ENCODE data around the gene TSC1. TPM values are rescaled to one million over a fixed set of nuclear protein-coding genes. Genes with fewer than 3 reads are reported as not detected.

The TSC1 gene
- total RNA-seq, 4 donors from 2014 or later = 36.4 to 155 (median 46.6) TPM

DNA sequence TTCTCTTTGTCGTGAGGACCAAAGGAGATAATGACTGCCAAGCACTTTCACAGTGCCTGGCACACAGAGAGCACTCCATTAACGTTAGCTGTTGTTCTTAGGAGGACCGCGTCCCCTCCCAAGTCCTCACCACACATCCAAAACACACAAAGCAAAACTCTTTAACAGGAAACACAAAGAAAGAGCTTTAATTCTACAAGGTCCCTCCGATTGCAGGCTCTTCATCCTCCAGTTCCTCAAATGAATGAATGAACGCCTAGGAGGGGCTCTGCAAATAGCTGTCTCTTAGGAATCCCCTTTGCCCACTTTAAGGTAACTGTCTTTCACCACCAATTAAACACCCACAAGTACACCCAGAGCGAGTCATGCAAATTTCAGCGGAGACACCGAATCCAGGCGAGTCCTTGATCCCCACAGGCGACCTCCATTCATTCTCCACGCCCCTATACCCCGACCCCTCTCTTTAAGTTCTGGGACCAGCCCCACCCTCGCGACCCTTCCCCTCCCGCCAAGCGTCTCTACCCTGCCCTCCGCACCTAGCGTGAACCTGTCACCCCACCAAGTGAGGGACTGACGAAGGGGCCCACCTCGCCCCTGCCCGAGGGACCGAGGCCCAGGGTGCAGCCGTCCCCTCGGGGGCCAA lies 644 bp downstream of the TSC1 start:
- Histone ChIP-seq H3K36me3 (no peaks in the 10 kb centered on the region), H3K9me3 (no peaks in the 10 kb centered on the region), H3K4me1 (peaks cover 33% of the 10 kb centered on the region), H3K4me3 (peak overlapping the region; percentile 100), H3K27ac (peak overlapping the region; percentile 98), H3K27me3 (no peaks in the 10 kb centered on the region)
- TF ChIP-seq, protein P1, sequence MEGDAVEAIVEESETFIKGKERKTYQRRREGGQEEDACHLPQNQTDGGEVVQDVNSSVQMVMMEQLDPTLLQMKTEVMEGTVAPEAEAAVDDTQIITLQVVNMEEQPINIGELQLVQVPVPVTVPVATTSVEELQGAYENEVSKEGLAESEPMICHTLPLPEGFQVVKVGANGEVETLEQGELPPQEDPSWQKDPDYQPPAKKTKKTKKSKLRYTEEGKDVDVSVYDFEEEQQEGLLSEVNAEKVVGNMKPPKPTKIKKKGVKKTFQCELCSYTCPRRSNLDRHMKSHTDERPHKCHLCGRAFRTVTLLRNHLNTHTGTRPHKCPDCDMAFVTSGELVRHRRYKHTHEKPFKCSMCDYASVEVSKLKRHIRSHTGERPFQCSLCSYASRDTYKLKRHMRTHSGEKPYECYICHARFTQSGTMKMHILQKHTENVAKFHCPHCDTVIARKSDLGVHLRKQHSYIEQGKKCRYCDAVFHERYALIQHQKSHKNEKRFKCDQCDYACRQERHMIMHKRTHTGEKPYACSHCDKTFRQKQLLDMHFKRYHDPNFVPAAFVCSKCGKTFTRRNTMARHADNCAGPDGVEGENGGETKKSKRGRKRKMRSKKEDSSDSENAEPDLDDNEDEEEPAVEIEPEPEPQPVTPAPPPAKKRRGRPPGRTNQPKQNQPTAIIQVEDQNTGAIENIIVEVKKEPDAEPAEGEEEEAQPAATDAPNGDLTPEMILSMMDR (IDR thresholded peaks at IDR 0.05) = no peak
- WGBS = 1% methylated on average over 20 of the region's 25 CpGs
- DNase-seq (ENCODE audit: low spot score in 2 of 2) = no peak

DNA sequence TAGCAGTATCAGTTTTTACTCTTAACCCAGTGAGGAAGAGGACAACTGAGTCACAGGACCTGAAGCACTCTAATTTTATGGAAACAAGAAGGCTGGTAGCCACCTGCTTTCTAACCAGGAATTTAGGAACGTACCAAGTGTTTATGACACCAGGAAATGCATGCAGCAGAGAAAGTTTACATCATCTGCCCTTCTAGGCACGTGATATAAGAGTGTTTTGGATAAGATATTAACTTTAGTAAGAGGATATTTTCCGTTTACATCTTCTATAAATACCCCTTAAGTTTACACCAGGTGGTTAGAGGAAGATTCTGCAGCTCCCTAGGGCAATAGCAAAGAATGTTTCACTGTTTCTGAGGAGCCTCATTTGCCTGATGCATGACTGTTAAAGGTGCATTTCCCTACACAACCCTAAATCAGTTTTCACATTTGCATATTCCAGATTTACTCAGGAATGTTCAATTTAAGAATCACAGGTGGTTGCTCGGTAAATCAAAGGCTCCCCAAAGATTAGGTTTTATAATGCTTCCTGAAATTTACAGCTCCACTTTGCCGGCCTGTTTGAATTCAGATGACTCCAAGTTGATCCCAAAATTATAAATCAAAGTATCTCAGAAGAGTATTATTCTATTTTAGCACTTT lies 1.8 kb downstream of the TSC1 start:
- Histone ChIP-seq H3K36me3 (no peaks in the 10 kb centered on the region), H3K4me1 (peaks cover 33% of the 10 kb centered on the region), H3K4me3 (peak overlapping the region; percentile 100), H3K27me3 (no peaks in the 10 kb centered on the region), H3K27ac (no peak overlapping the region), H3K9me3 (no peaks in the 10 kb centered on the region)
- no peak for TF ChIP-seq POLR2AphosphoS5 (IDR thresholded peaks at IDR 0.05)
- no peak for TF ChIP-seq POLR2A (IDR thresholded peaks at IDR 0.05)
- TF ChIP-seq EP300 (IDR thresholded peaks at IDR 0.05) = no peak
- TF ChIP-seq, protein P1 (IDR thresholded peaks at IDR 0.05) = no peak
- WGBS = 23% methylated on average over 5 of the region's 5 CpGs
- DNase-seq (ENCODE audit: low spot score in 2 of 2) = no peak

DNA sequence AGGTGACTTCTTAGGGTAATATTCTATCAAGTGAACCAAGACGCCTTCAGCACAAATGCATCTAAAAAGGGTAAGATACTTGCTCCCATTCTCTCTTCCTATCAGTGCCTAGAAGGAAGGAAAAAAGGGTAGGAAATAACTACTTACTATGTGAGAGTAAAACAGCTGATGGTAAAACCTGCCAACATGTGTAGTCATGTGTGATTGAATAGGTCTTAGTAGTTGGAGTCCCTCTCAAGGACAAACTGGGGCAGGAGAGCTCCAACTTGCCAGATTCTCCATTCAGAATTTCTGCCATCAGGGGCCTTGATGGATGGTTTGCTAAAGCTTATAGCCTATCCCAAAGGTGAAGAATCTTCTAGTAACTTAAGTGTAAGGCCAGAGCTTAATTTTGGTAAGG lies 5.2 kb downstream of the TSC1 start:
- no peak for DNase-seq (ENCODE audit: low spot score in 2 of 2)
- H3K27ac ChIP-seq = no peak overlapping the region
- no peak for TF ChIP-seq POLR2AphosphoS5 (IDR thresholded peaks at IDR 0.05)
- no peak for TF ChIP-seq EP300 (IDR thresholded peaks at IDR 0.05)
- TF ChIP-seq, protein P1 (IDR thresholded peaks at IDR 0.05) = no peak
- TF ChIP-seq POLR2A (IDR thresholded peaks at IDR 0.05) = no peak
- no peak overlapping the region for H3K4me3 ChIP-seq
- H3K27me3 ChIP-seq = no peaks in the 10 kb centered on the region
- H3K9me3 ChIP-seq = no peaks in the 10 kb centered on the region
- H3K4me1 ChIP-seq = peaks cover 18% of the 10 kb centered on the region
- peaks cover 5% of the 10 kb centered on the region for H3K36me3 ChIP-seq
- WGBS = 80% methylated on average over 1 of the region's 1 CpG

DNA sequence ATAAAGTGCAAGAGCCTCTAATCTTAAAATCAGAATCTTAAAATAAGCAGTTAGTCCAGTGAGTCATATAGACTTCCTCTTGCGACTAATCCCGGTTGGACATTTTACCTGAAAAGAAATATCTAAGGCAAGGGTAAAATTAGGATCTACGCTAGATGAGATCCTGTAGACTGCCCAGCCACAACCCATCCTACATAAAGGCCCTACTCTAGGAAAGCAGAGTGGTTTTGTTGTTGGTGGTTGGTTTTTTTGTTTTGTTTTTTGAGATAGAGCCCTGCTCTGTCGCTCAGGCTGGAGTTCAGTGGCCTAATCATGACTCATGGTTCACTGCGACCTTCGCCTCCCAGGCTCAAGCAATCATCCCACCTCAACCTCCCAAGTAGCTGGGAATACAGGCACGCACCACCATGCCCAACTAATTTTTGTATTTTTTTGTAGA lies 6.9 kb downstream of the TSC1 start:
- Histone ChIP-seq H3K36me3 (peaks cover 8% of the 10 kb centered on the region), H3K4me1 (peaks cover 2% of the 10 kb centered on the region), H3K4me3 (no peak overlapping the region), H3K27ac (no peak overlapping the region), H3K27me3 (no peaks in the 10 kb centered on the region), H3K9me3 (no peaks in the 10 kb centered on the region)
- TF ChIP-seq POLR2A (IDR thresholded peaks at IDR 0.05) = no peak
- TF ChIP-seq, protein P1 (IDR thresholded peaks at IDR 0.05) = no peak
- no peak for TF ChIP-seq EP300 (IDR thresholded peaks at IDR 0.05)
- no peak for TF ChIP-seq POLR2AphosphoS5 (IDR thresholded peaks at IDR 0.05)
- WGBS = 90% methylated on average over 7 of the region's 7 CpGs
- DNase-seq (ENCODE audit: low spot score in 2 of 2) = no peak

DNA sequence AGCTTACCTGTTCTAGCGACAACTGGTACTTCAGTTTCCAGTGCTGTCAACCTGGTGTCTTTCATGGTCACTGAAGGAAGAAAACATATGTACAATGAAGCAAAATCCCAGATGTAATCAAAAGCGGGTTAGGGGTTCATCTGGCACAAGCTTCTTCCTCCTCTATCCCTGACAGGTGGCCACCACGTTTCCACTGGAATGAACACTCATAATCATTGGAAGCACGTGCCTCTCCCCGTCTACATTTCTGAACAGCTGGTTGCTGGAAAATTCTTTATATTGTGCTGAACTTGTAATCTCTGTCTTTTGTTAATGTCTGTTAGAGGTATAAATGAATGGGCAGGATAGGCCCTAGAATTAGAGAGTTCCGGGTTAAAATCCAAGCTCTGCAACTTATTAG lies 9.4 kb downstream of the TSC1 start:
- Histone ChIP-seq H3K9me3 (no peaks in the 10 kb centered on the region), H3K27ac (no peak overlapping the region), H3K36me3 (peaks cover 13% of the 10 kb centered on the region), H3K27me3 (no peaks in the 10 kb centered on the region), H3K4me1 (no peaks in the 10 kb centered on the region), H3K4me3 (no peak overlapping the region)
- DNase-seq (ENCODE audit: low spot score in 2 of 2) = no peak
- TF ChIP-seq POLR2AphosphoS5 (IDR thresholded peaks at IDR 0.05) = no peak
- TF ChIP-seq POLR2A (IDR thresholded peaks at IDR 0.05) = no peak
- TF ChIP-seq, protein P1 (IDR thresholded peaks at IDR 0.05) = no peak
- TF ChIP-seq EP300 (IDR thresholded peaks at IDR 0.05) = no peak
- 81% methylated on average over 6 of the region's 6 CpGs for WGBS

All from suprapubic skin (tissue), 4 donors.